COLO829 (cell line): Measurements from ENCODE around the gene TLL2.

ENCODE experiments used
- DNase-seq: peaks from one replicate; pipeline ENCODE4 v3.0.0; 2012; ENCODE audit warnings: low spot score

The TLL2 gene

GRCh38 chr10:96317067-96317833 lies 196.5 kb downstream of the TLL2 start:
- no peak for DNase-seq
